Gastrocnemius medialis (tissue), 4 donors: ENCODE measurements around the gene ADAM22.

Experiments
- CTCF ChIP-seq, 5 experiments: fragments of 450-650 bp in 3 of 5; fragments of 200-600 bp in 2 of 5; sonication (generic) in 2 of 5; IDR thresholded peaks in 4 of 5; conservative IDR thresholded peaks in 1 of 5; 1 replicate in 4 of 5; 2 replicates in 1 of 5; pipeline ENCODE4 v1.5.1; 2016 to 2019; ENCODE audit warnings: antibody characterized with exemption in 5 of 5, mild to moderate bottlenecking in 3 of 5, moderate library complexity in 3 of 5
- POLR2A ChIP-seq, 2 donors: fragments of 450-650 bp; IDR thresholded peaks; one replicate each; pipeline ENCODE4 v1.6.1; 2017; ENCODE audit warnings: antibody characterized with exemption in 2 of 2, mild to moderate bottlenecking in 2 of 2, moderate library complexity in 2 of 2

DNA sequence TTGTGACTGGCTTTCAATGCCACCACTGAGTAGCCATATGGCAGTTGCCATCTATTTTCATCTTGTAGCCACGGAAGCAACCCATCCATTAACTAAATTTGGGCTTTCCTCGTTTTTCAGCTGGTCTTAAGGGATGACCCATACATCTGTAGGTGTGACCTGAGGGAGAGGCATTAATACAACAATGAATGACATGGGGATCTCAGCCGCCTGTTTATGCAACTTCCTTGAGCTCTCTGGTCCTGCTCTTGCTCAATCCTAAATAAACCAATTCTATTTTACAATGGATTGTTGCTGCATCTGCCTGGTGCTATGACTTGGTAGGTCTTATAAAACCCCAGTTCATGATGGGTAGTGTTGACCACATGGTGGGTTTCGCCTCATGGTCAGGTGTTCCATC, 21.9 kb upstream of the ADAM22 start:
- TF ChIP-seq CTCF (IDR thresholded peaks at IDR 0.05 in 4 of 5, conservative IDR thresholded peaks at IDR 0.05 in 1 of 5) (no peak), POLR2A (IDR thresholded peaks at IDR 0.05) (no peak)
